MM.1S (cell line): Measurements from ENCODE around the gene UACA.

Source experiments
- DNase-seq: peaks from one replicate; pipeline ENCODE4 v3.0.0-alpha.2; 2015
- H2AFZ ChIP-seq: fragments of 300-600 bp; sonication (generic); 2 replicates; pipeline ENCODE4 v1.6.0; 2016; ENCODE audit warnings: antibody characterized with exemption, low read length
- H3F3A ChIP-seq: fragments of 300-600 bp; sonication (generic); 2 replicates; pipeline ENCODE4 v1.6.1; 2016; ENCODE audit warnings: mild to moderate bottlenecking, antibody characterized with exemption, low read length, moderate library complexity, mixed read lengths; ENCODE audit not compliant: insufficient read depth
- H3K27ac ChIP-seq: fragments of 300-600 bp; sonication (generic); 2 replicates; pipeline ENCODE4 v1.5.1; 2016; ENCODE audit warnings: mild to moderate bottlenecking, low read length
- H3K27me3 ChIP-seq: fragments of 300-600 bp; sonication (generic); replicated peaks from 2 replicates; pipeline ENCODE4 v1.6.0; 2016; ENCODE audit warnings: low read length; ENCODE audit not compliant: insufficient read depth
- H3K36me3 ChIP-seq: fragments of 300-600 bp; sonication (generic); replicated peaks from 2 replicates; pipeline ENCODE4 v1.6.1; 2016; ENCODE audit warnings: mild to moderate bottlenecking, low read length, mixed read lengths; ENCODE audit not compliant: insufficient read depth
- H3K4me1 ChIP-seq: fragments of 300-600 bp; sonication (generic); 2 replicates; pipeline ENCODE4 v1.6.1; 2016; ENCODE audit warnings: low read length, mixed read lengths
- H3K4me2 ChIP-seq: fragments of 300-600 bp; sonication (generic); 2 replicates; pipeline ENCODE4 v1.6.0; 2016; ENCODE audit warnings: low read depth, low read length
- H3K4me3 ChIP-seq: fragments of 300-600 bp; sonication (generic); 2 replicates; pipeline ENCODE4 v1.5.1; 2016; ENCODE audit warnings: low read length, mixed read lengths
- H3K79me2 ChIP-seq: fragments of 300-600 bp; sonication (generic); 2 replicates; pipeline ENCODE4 v1.6.1; 2016; ENCODE audit warnings: mixed run types, low read length, mixed read lengths
- H3K9ac ChIP-seq: fragments of 300-600 bp; sonication (generic); 2 replicates; pipeline ENCODE4 v1.6.1; 2016; ENCODE audit warnings: low read length, mixed read lengths
- H3K9me2 ChIP-seq: fragments of 300-600 bp; sonication (generic); replicated peaks from 2 replicates; pipeline ENCODE4 v1.6.1; 2016; ENCODE audit warnings: mild to moderate bottlenecking, low read length, mixed read lengths; ENCODE audit not compliant: insufficient read depth
- H3K9me3 ChIP-seq: fragments of 300-600 bp; sonication (generic); replicated peaks from 2 replicates; pipeline ENCODE4 v1.6.1; 2016; ENCODE audit warnings: mild to moderate bottlenecking, low read length, mixed read lengths; ENCODE audit not compliant: insufficient read depth
- H4K20me1 ChIP-seq: fragments of 300-600 bp; sonication (generic); 2 replicates; pipeline ENCODE4 v1.6.1; 2016; ENCODE audit warnings: mild to moderate bottlenecking, low read length, moderate library complexity, mixed read lengths; ENCODE audit not compliant: insufficient read depth
- EZH2 ChIP-seq: fragments of 300-600 bp; sonication (generic); optimal IDR thresholded peaks from 2 replicates; pipeline ENCODE3; 2017; ENCODE audit warnings: low read depth, mild to moderate bottlenecking, antibody characterized with exemption, low read length, mixed read lengths
- EZH2phosphoT487 ChIP-seq: fragments of 300-600 bp; sonication (generic); IDR thresholded peaks from 2 replicates; pipeline ENCODE4 v1.6.1; 2018; ENCODE audit warnings: antibody characterized with exemption, low read length
- TF ChIP-seq, protein P1 (sequence below): fragments of 300-600 bp; sonication (generic); IDR thresholded peaks from 2 replicates; pipeline ENCODE4 v1.5.1; 2016; ENCODE audit warnings: antibody characterized with exemption, low read length, mixed read lengths

Gene UACA

DNA sequence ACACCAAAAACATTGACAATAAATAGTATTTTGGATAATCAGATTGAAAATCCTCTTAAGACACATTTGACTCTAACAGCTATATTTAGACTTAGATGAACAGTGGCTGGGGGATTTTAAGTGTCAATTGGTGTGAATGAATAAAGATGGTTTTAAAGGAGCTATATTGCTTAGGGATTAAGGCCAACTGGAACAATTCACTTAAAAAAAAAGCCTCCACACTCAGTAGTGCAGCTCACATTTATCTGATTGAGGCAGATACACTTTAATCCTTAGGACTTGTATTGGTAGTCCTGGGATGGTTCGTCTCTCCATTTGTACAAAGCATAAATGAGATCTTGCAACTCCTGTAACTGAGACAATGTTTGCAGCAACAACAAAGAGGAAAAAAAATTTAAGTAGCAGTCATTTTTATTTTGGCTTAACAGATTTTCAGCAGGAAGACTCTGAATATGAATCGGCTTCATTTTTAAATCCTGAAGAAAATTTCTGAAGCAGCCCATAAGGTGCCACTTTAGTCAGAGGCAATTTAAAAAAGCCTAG is 112.0 kb downstream of the UACA start:
- Histone ChIP-seq H4K20me1 (no peaks in the 10 kb centered on the region), H3K79me2 (no peaks in the 10 kb centered on the region), H3K9ac (no peak overlapping the region), H3K4me1 (no peaks in the 10 kb centered on the region), H3K27ac (no peak overlapping the region), H3K4me2 (no peak overlapping the region), H3K9me3 (no peaks in the 10 kb centered on the region), H3K36me3 (no peaks in the 10 kb centered on the region), H3K4me3 (no peak overlapping the region), H3F3A (no peaks in the 10 kb centered on the region), H3K9me2 (no peaks in the 10 kb centered on the region), H2AFZ (no peak overlapping the region), H3K27me3 (no peaks in the 10 kb centered on the region)
- TF ChIP-seq EZH2 (no peak), EZH2phosphoT487 (no peak)
- TF ChIP-seq, protein P1, sequence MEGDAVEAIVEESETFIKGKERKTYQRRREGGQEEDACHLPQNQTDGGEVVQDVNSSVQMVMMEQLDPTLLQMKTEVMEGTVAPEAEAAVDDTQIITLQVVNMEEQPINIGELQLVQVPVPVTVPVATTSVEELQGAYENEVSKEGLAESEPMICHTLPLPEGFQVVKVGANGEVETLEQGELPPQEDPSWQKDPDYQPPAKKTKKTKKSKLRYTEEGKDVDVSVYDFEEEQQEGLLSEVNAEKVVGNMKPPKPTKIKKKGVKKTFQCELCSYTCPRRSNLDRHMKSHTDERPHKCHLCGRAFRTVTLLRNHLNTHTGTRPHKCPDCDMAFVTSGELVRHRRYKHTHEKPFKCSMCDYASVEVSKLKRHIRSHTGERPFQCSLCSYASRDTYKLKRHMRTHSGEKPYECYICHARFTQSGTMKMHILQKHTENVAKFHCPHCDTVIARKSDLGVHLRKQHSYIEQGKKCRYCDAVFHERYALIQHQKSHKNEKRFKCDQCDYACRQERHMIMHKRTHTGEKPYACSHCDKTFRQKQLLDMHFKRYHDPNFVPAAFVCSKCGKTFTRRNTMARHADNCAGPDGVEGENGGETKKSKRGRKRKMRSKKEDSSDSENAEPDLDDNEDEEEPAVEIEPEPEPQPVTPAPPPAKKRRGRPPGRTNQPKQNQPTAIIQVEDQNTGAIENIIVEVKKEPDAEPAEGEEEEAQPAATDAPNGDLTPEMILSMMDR = no peak
- DNase-seq = no peak

DNA sequence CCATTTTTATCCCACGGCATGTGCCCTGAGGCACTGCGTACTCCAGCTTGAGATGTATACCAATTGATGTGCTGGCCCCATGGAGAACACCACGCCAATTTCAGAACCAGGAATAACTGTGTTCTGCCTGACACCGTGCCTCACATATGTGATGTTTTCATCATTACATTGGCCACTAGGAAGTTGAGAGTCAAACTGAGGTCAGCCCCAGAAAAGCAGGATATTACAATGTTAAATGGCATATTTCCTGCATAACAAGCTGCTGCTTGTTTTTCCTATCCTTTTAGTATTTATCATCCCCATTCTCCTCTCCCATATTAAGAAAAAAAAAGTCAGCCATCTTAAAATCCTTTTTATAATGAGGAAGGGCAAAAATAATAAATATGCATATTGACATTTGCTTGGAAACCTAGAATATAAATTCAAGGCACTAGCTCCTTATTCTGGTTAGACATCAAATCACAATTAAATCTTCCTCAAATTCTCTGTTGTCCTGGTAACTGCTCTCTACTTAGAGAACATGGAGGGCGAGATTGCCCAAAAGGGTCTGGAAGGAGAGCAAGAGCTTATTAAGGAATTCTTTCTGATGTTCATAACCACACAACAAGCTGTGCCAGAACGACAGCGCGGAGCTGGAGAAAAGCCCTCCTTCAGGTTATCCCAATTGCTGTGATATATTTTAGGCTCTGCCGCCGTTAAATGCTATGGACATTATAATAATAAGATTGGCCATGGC is 112.6 kb downstream of the UACA start:
- Histone ChIP-seq H3K4me2 (no peak overlapping the region), H3K9me3 (no peaks in the 10 kb centered on the region), H3K27me3 (no peaks in the 10 kb centered on the region), H2AFZ (no peak overlapping the region), H3K4me3 (no peak overlapping the region), H3K27ac (no peak overlapping the region), H3K36me3 (no peaks in the 10 kb centered on the region), H4K20me1 (no peaks in the 10 kb centered on the region), H3F3A (no peaks in the 10 kb centered on the region), H3K79me2 (no peaks in the 10 kb centered on the region), H3K9me2 (no peaks in the 10 kb centered on the region), H3K4me1 (no peaks in the 10 kb centered on the region), H3K9ac (no peak overlapping the region)
- no peak for DNase-seq
- no peak for TF ChIP-seq EZH2
- TF ChIP-seq EZH2phosphoT487 = no peak
- TF ChIP-seq, protein P1 = no peak

- Histone ChIP-seq H3K27me3 (no peaks in the 10 kb centered on the region), H3K9ac (no peak overlapping the region), H3K79me2 (no peaks in the 10 kb centered on the region), H2AFZ (no peak overlapping the region), H3K9me3 (no peaks in the 10 kb centered on the region), H3K4me2 (no peak overlapping the region), H3K9me2 (no peaks in the 10 kb centered on the region), H4K20me1 (no peaks in the 10 kb centered on the region), H3F3A (no peaks in the 10 kb centered on the region), H3K27ac (no peak overlapping the region), H3K4me1 (no peaks in the 10 kb centered on the region), H3K36me3 (no peaks in the 10 kb centered on the region), H3K4me3 (no peak overlapping the region)
- DNase-seq = no peak
- TF ChIP-seq EZH2 (no peak), EZH2phosphoT487 (no peak)
- TF ChIP-seq, protein P1 = no peak
Measured at GRCh38 chr15:70647396-70647795, 116.0 kb downstream of the UACA start.
